ENCODE measurements around the gene NUFIP1. TPM values are rescaled to one million over a fixed set of nuclear protein-coding genes. Genes with fewer than 3 reads are reported as not detected.
"Not testable (repeated sequence)": the region's sequence is repeated elsewhere in the genome, so short reads cannot be mapped to it uniquely, and the experiment has no call there.

NUFIP1 gene
- total RNA-seq, 2 experiments from 2014 or later = 6.0 to 7.7 TPM

DNA sequence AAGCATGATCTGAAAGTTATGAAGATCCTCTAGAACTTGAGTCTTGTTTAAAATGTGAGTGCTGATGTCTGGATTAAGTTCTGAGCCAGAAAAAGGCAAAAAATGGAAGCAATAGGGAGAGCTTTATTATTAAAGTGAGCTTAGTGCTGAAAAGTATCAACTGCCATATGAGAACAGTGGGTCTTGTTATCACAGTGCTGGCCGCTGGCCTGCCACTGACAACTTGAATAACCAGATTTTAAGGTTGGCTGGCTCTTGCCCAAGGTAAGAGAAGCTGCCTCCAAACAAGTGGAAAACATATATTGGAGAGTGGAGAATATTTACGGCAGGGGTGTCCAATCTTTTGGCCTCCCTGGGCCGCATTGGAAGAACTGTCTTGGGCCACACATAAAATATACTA, 33.9 kb downstream of the NUFIP1 start:
- ATAC-seq (no peak), DNase-seq (no peak)
- CTCF ChIA-PET = interaction anchor here (1.1 to 1.2 kb wide), 2 partner anchors 10 to 13 kb away, joined by 6 read pairs; no protein-coding TSS in a partner anchor
- Mint-ChIP-seq H3K4me3 (no peak overlapping the region), H3K4me1 (no peaks in the 10 kb centered on the region), H3K27ac (no peak overlapping the region), H3K9me3 (ENCODE audit: low read depth) (no peaks in the 10 kb centered on the region), H3K36me3 (peaks cover 13% of the 10 kb centered on the region), H3K27me3 (no peaks in the 10 kb centered on the region)

DNA sequence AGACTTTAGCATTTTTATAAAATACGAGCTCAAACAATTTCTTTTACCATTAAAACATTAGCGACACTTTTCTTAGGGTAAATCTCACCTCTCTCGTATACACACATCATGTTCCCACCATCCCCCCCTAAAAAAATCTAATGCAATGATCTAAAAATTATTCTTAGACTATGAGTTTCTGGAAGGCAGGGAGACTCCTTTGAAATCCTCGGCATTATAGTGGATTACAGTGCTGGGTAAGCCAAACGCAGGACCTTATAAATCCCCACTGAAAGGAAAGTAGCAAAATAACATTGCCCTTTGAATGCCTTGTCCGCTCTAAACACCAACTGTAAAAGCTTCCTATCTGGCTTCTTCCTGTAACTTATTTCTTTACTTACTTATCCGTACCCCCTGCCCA, 35.0 kb downstream of the NUFIP1 start:
- DNase-seq = no peak

GRCh38 chr13:44952671-44953070, 36.6 kb downstream of the NUFIP1 start:
- Mint-ChIP-seq H3K27ac (no peak overlapping the region), H3K4me1 (no peaks in the 10 kb centered on the region), H3K36me3 (peaks cover 7% of the 10 kb centered on the region), H3K4me3 (no peak overlapping the region), H3K9me3 (ENCODE audit: low read depth) (no peaks in the 10 kb centered on the region), H3K27me3 (no peaks in the 10 kb centered on the region)
- CTCF ChIA-PET = no interaction called here
- DNase-seq = no peak
- ATAC-seq = no peak

More for the DNA sequence above, 35.0 kb downstream of the NUFIP1 start:
- no peaks in the 10 kb centered on the region for H3K4me1 Mint-ChIP-seq
- no peak for ATAC-seq
- no peaks in the 10 kb centered on the region for H3K27me3 Mint-ChIP-seq
- H3K9me3 Mint-ChIP-seq (ENCODE audit: low read depth) = no peaks in the 10 kb centered on the region
- no peak overlapping the region for H3K27ac Mint-ChIP-seq
- H3K36me3 Mint-ChIP-seq = peaks cover 10% of the 10 kb centered on the region
- no peak overlapping the region for H3K4me3 Mint-ChIP-seq
- CTCF ChIA-PET = interaction anchor here (1.3 kb wide), 1 partner anchor 473 kb away, joined by 3 read pairs; no protein-coding TSS in a partner anchor

GRCh38 chr13:44951184-44951583, 38.1 kb downstream of the NUFIP1 start:
- peaks cover 7% of the 10 kb centered on the region for H3K36me3 Mint-ChIP-seq
- H3K27ac Mint-ChIP-seq = no peak overlapping the region

GRCh38 chr13:44943411-44943810, 45.9 kb downstream of the NUFIP1 start:
- H3K4me3 Mint-ChIP-seq; H3K4me1 Mint-ChIP-seq; H3K27me3 Mint-ChIP-seq; H3K27ac Mint-ChIP-seq; ATAC-seq; H3K36me3 Mint-ChIP-seq; DNase-seq; H3K9me3 Mint-ChIP-seq (ENCODE audit: low read depth): not testable (repeated sequence)
- CTCF ChIA-PET = interaction anchor here (1.4 to 1.5 kb wide), 2 partner anchors 12 to 103 kb away, joined by 3 to 6 read pairs; no protein-coding TSS in a partner anchor

More at GRCh38 chr13:44951184-44951583, 38.1 kb downstream of the NUFIP1 start:
- no peak overlapping the region for H3K4me3 Mint-ChIP-seq
- no peaks in the 10 kb centered on the region for H3K9me3 Mint-ChIP-seq (ENCODE audit: low read depth)
- no peak for ATAC-seq
- no peaks in the 10 kb centered on the region for H3K4me1 Mint-ChIP-seq
- CTCF ChIA-PET = no interaction called here
- no peak for DNase-seq
- H3K27me3 Mint-ChIP-seq = no peaks in the 10 kb centered on the region

GRCh38 chr13:44938854-44939253, 50.4 kb downstream of the NUFIP1 start:
- H3K36me3 Mint-ChIP-seq = peaks cover 8% of the 10 kb centered on the region
- no peak overlapping the region for H3K4me3 Mint-ChIP-seq
- peaks cover 12% of the 10 kb centered on the region for H3K4me1 Mint-ChIP-seq
- no peaks in the 10 kb centered on the region for H3K9me3 Mint-ChIP-seq (ENCODE audit: low read depth)
- no peak for ATAC-seq
- CTCF ChIA-PET = no interaction called here
- DNase-seq = no peak
- H3K27ac Mint-ChIP-seq = no peak overlapping the region
- H3K27me3 Mint-ChIP-seq = peaks cover 1% of the 10 kb centered on the region

DNA sequence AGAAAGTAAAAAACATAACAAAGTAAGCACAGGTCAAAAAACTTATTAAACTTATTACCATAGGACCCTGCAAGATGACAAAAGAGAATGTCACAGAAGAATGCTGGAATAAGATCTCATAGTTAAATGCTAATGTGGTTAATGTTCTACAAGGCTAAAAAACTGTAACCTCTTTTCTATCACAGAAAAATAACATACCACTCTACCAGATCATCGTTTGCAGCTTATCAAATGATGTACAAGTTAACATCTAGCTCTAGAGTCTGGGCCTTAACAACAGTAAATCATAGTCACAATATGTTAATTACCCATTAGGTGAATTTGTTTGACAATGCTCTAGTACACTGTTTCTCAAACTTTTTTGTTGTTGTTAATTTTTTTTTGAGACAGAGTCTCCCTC, 53.0 kb downstream of the NUFIP1 start:
- Mint-ChIP-seq H3K27me3 (peaks cover 5% of the 10 kb centered on the region), H3K36me3 (peaks cover 5% of the 10 kb centered on the region), H3K27ac (no peak overlapping the region), H3K9me3 (ENCODE audit: low read depth) (no peaks in the 10 kb centered on the region), H3K4me1 (peaks cover 13% of the 10 kb centered on the region), H3K4me3 (no peak overlapping the region)
- DNase-seq (no peak), ATAC-seq (no peak)
- CTCF ChIA-PET = interaction anchor here (1.4 kb wide), 1 partner anchor 9 kb away, joined by 4 read pairs; no protein-coding TSS in a partner anchor

DNA sequence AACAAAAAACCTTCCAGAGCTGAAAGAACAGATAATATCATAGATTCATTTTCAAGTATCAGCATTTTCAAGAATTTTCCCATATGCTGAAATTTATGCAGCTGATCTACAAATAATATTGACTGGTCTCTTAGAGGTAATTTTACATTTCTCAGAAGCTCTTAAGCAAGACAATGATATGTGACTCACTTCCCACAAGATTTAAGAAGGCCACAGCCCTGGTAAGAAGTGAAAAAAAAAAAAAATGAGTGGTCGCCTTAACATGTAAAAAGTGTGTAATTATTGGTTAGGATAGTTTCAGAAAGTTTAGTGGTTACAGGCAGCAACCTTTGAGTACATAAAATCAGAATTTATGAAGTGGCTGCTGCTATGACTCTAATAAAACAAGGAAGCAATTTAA, 54.5 kb downstream of the NUFIP1 start:
- DNase-seq (no peak), ATAC-seq (peak; percentile 79)
- CTCF ChIA-PET = interaction anchor here (0.9 kb wide), 1 partner anchor 16 kb away, joined by 3 read pairs; no protein-coding TSS in a partner anchor
- peaks cover 3% of the 10 kb centered on the region for H3K36me3 Mint-ChIP-seq
- no peaks in the 10 kb centered on the region for H3K9me3 Mint-ChIP-seq (ENCODE audit: low read depth)
- H3K27ac Mint-ChIP-seq = peak overlapping the region; percentile 41
- peaks cover 16% of the 10 kb centered on the region for H3K27me3 Mint-ChIP-seq
- H3K4me1 Mint-ChIP-seq = peaks cover 13% of the 10 kb centered on the region
- H3K4me3 Mint-ChIP-seq = no peak overlapping the region

GRCh38 chr13:44932850-44933251, 56.4 kb downstream of the NUFIP1 start:
- CTCF ChIA-PET = no interaction called here

DNA sequence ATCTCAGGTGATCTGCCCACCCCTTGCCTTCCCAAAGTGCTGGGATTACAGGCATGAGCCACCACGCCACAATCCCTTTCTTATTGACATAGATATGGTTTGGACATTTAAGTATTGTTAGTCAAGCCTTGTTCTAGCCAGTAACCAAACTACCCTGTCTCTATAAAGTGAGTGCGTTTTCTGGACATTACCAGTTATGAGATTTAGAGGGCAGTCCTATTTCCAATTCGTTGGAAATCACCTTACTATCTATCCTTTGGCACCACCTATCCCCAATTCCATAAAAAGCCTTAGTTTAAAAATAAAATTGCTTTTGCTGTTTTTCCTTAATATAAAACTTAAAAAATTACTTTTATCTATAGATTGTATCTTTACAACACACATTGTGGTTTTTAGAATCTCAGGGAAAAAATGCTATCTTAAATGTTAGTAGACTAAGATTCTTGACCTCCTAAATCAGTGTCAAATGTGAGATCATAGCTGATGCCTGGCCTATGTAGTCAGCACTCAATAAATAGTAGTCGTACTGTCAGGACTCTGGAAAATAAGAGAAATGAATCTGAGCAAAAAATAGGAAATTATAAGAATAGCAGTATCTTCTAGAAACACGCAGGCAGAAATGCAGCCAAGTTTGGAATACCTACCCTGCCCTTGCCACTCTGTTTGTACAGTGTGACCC, 57.0 kb downstream of the NUFIP1 start:
- Mint-ChIP-seq H3K36me3 (peaks cover 2% of the 10 kb centered on the region), H3K4me1 (peaks cover 13% of the 10 kb centered on the region), H3K27ac (no peak overlapping the region), H3K4me3 (no peak overlapping the region), H3K9me3 (ENCODE audit: low read depth) (no peaks in the 10 kb centered on the region), H3K27me3 (peaks cover 17% of the 10 kb centered on the region)
- DNase-seq (no peak), ATAC-seq (no peak)
- CTCF ChIA-PET = no interaction called here

More at GRCh38 chr13:44932850-44933251, 56.4 kb downstream of the NUFIP1 start:
- H3K4me1 Mint-ChIP-seq = peaks cover 13% of the 10 kb centered on the region
- ATAC-seq = no peak
- peaks cover 16% of the 10 kb centered on the region for H3K27me3 Mint-ChIP-seq
- no peak overlapping the region for H3K4me3 Mint-ChIP-seq
- H3K9me3 Mint-ChIP-seq (ENCODE audit: low read depth) = no peaks in the 10 kb centered on the region
- no peak for DNase-seq
- no peak overlapping the region for H3K27ac Mint-ChIP-seq
- H3K36me3 Mint-ChIP-seq = peaks cover 2% of the 10 kb centered on the region

DNA sequence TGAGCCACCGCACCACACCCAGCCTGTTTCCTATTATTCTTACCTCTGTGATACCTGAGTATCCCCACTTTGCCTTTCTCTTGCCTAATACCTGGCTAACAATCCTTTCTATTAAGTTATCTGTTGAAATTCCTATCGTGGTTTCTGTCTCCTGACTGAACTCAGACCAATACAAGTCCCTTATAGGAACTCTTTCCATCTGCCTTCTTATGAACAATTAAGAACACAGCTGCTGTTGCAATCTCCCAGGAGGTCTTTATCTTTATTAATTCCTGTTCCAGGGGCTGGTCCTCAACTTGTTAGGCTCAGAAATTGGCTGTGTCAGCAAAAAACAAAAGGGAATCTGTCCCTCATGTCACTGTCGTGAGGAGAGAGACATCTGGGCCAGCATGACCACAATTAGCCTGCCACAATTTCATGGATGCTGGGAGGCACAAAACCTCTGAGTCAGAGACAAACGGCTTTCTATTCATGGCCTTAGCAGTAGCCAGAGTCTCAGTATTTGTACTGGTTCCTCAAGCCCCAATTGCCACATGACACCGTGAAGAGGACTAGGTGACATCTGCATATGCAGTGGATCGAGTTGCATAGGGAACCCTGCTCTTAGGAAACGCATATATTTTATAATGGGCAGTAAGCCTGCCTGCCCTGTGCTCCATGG, 58.2 kb downstream of the NUFIP1 start:
- DNase-seq (no peak), ATAC-seq (no peak)
- Mint-ChIP-seq H3K4me1 (peaks cover 13% of the 10 kb centered on the region), H3K27me3 (peaks cover 24% of the 10 kb centered on the region), H3K4me3 (no peak overlapping the region), H3K36me3 (peaks cover 2% of the 10 kb centered on the region), H3K27ac (no peak overlapping the region), H3K9me3 (ENCODE audit: low read depth) (no peaks in the 10 kb centered on the region)
- CTCF ChIA-PET = interaction anchor here (0.8 kb wide), 1 partner anchor 358 kb away, joined by 3 read pairs; no protein-coding TSS in a partner anchor

DNA sequence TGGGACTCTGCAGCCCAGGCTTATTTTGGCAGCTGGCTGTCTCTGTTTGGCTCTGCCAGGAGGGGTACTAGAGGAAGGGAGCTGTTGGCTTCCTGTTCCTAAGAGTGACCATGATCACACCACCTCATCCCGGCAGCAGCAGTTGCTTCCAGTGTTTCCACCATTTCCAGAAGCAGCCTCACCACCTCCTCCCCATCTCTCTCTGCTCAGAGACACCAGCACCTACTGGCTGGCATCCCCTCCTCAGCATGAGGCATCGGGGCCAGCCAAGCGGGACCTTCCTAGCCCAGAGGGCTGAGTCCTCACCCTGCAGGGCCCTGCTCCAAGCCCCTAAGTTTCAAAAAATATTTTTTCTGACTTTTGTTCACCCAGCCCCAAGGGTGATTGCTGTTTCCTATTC, 59.0 kb downstream of the NUFIP1 start:
- Mint-ChIP-seq H3K9me3 (ENCODE audit: low read depth) (no peaks in the 10 kb centered on the region), H3K27me3 (peaks cover 28% of the 10 kb centered on the region), H3K4me1 (peaks cover 13% of the 10 kb centered on the region), H3K36me3 (peaks cover 2% of the 10 kb centered on the region), H3K27ac (no peak overlapping the region), H3K4me3 (no peak overlapping the region)
- CTCF ChIA-PET = interaction anchor here (0.8 kb wide), 1 partner anchor 357 kb away, joined by 3 read pairs; no protein-coding TSS in a partner anchor
- ATAC-seq (no peak), DNase-seq (no peak)

DNA sequence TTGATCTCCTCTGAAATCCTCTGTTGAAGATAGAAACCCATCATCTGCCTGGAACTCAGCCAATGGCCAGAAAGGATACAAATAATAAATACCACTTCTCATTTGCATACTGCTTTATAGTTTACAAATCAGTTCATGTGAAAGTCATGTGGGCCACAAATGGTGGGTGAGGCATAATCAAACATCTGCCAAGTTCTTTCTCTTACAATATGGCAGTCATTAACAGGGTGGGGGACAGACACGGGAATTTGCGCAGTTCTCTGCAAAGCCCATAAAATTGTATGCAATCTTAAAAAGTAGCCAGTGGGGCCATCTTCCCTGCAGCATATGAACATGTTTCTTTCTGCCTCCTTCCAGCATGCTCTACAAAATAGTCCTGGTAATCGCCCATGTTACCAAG, 59.6 kb downstream of the NUFIP1 start:
- H3K27me3 Mint-ChIP-seq = peaks cover 34% of the 10 kb centered on the region
- H3K36me3 Mint-ChIP-seq = peaks cover 2% of the 10 kb centered on the region
- CTCF ChIA-PET = no interaction called here
- H3K27ac Mint-ChIP-seq = no peak overlapping the region
- ATAC-seq = no peak
- DNase-seq = no peak
- no peak overlapping the region for H3K4me3 Mint-ChIP-seq
- peaks cover 7% of the 10 kb centered on the region for H3K4me1 Mint-ChIP-seq
- no peaks in the 10 kb centered on the region for H3K9me3 Mint-ChIP-seq (ENCODE audit: low read depth)

DNA sequence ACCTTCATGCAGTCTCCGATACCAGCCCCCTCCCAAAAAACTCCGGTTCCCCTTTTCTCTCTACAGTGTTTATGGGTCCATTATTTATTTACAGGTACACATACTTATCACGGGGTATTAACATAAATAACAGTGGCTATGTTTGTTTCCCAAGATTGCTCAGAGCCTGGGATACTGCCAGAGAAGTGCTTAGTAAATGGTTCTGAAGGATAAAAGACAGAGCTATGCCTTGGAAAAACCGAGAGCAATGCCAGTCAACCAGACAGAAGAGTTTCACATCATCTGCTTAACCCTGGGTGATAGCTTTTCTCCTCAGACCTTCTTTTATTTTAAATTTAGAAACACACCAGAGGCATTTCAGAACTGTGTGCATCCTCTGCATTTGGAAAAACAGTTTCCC, 61.3 kb downstream of the NUFIP1 start:
- peaks cover 36% of the 10 kb centered on the region for H3K27me3 Mint-ChIP-seq
- no peaks in the 10 kb centered on the region for H3K9me3 Mint-ChIP-seq (ENCODE audit: low read depth)
- CTCF ChIA-PET = interaction anchor here (1.5 kb wide), 1 partner anchor 9 kb away, joined by 5 read pairs; no protein-coding TSS in a partner anchor
- H3K36me3 Mint-ChIP-seq = no peaks in the 10 kb centered on the region
- no peak overlapping the region for H3K4me3 Mint-ChIP-seq
- DNase-seq = no peak
- no peak overlapping the region for H3K27ac Mint-ChIP-seq
- H3K4me1 Mint-ChIP-seq = no peaks in the 10 kb centered on the region
- no peak for ATAC-seq
